PFSK-1 (cell line): Measurements from ENCODE around the gene LAYN.

ENCODE experiments used
- POLR2AphosphoS5 ChIP-seq: IDR thresholded peaks from 2 replicates; pipeline ENCODE4 v1.6.1; 2012; ENCODE audit warnings: low read depth, mild to moderate bottlenecking, control low read depth, low read length, moderate library complexity
- TAF1 ChIP-seq: IDR thresholded peaks from 2 replicates; pipeline ENCODE4 v1.6.1; 2012; ENCODE audit warnings: low read length, control low read depth, borderline replicate concordance; ENCODE audit not compliant: insufficient read depth

- TF ChIP-seq POLR2AphosphoS5 (no peak), TAF1 (no peak)
Measured at GRCh38 chr11:111494040-111494439, 46.5 kb upstream of the LAYN start.
